HG03045 (cell line): ENCODE measurements around the gene EXPH5.
A peak's percentile ranks its signal among the peaks of the same experiment; 100 is the strongest.

Experiments
- ATAC-seq: cut with Tn5 transposase; IDR thresholded peaks from one replicate; pipeline ENCODE4 v1.9.1; 2021; ENCODE audit warnings: mild to moderate bottlenecking, moderate library complexity; ENCODE audit not compliant: unreplicated experiment

EXPH5 gene

GRCh38 chr11:108474664-108475463 is 118.7 kb downstream of the EXPH5 start:
- ATAC-seq, result no peak

DNA sequence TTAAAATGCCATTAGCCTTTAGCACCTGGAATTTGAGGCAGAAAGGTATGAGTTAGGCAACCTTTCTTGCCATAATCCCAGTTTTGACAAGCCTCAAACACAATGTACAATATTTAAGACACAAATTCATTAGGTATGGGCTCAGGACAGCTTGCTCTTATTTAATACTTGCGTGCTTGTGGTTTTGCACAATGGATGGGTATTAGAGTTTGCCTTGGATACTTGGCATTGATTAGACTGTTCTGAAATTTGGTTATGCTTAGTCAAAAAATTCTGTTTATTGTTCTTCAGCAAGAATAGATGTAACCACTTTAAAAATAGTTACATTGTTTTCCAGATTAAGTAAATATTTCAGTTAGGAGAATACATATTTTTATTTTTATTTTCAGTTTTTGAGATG is 120.9 kb downstream of the EXPH5 start:
- ATAC-seq, result no peak

DNA sequence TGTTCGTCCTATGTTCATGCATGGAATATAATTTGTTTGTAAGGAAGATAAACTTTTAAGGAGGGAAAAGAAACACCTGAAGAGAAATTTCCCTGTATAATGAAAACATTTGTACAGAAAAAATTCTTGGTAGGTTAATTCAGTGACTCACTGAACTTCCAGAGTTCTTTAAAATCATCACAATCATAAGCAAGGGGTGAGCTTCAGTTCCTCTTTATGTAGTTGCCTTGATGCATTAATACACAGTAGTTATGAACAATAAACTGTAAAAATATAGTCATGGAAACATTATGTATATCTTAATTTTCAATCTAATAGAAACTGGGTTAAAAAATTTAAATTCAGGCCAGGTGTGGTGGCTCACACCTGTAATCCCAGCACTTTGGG is 125.1 kb downstream of the EXPH5 start:
- ATAC-seq, result no peak

DNA sequence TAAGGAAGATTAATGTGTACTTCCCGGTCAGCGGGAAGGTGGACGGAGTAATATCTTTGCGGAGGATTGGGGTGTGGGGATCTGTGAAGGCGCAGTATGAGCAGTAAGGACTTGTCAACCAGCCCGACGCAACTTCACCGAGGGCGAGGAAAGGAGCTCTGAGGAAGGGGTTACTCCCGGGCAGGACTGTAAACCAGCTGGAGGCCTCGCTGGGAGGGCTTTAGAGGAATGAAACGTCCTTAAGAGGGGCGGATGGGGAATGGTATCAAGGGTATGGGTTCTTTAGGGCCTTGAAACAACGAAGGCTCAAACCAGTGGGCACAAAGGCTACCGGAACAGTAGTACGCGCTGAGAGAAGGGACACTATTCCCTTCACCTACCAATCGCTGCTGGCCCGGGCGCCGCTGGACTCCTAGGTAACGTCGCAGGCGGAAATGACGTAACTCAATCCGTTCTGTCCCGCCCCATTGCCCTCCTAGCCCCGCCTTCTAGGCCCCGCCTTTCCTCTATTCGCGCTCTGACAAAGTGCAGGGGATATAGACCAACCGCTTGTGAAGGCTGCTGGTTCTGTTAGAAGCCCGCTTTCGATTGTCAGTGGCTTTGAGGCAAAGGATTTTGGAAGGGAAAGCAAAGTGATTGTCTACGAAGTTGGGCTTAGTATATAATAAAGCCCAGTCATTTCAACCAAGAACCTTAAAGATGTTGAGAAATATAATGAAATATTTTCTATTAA is 126.3 kb downstream of the EXPH5 start, which contains the start of gene C11orf65:
Gene C11orf65 (minus strand): TSS at position 439 of the 733 bp plus-strand sequence. CDS start 5,970 bp downstream, outside the sequence.
- peak; percentile 100 for ATAC-seq

DNA sequence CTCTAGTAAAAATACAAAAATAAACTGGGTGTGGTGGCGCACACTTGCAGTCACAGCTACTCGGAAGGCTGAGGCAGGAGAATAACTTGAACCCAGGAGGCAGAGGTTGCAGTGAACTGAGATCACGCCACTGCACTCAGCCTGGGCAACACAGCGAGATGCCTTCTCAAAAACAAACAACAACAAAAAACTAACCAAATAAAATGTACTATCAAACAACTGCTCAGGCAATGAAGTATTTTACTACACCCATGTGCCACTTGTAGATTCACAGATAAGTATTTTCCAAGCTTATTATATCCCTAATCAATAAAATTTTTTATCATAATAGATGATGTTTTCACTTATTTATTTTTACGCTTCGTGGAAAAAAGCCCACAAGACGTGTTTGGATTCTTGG is 127.2 kb downstream of the EXPH5 start:
- ATAC-seq, result no peak
